ENCODE measurements around the gene TFCP2L1.

Gene TFCP2L1

GRCh38 chr2:121256720-121257479, 28.1 kb downstream of the TFCP2L1 start:
- Histone ChIP-seq H3K27me3 (ENCODE audit: insufficient read depth, low read depth, severe bottlenecking) (no peaks in the 10 kb centered on the region), H3K4me3 (ENCODE audit: low read depth, low read length) (no peak overlapping the region), H3K27ac (no peak overlapping the region), H3K36me3 (no peaks in the 10 kb centered on the region), H3K9me3 (ENCODE audit: severe bottlenecking) (no peaks in the 10 kb centered on the region)
- TF ChIP-seq CTCF (IDR thresholded peaks at IDR 0.05; ENCODE audit: low read depth, low read length): no peak
- DNase-seq: no peak

- DNase-seq: no peak
- no peak for TF ChIP-seq CTCF (IDR thresholded peaks at IDR 0.05; ENCODE audit: low read depth, low read length)
Observed at GRCh38 chr2:121255358-121255757, 29.6 kb downstream of the TFCP2L1 start.

GRCh38 chr2:121254748-121255147, 30.3 kb downstream of the TFCP2L1 start:
- Histone ChIP-seq H3K4me3 (ENCODE audit: low read depth, low read length) (no peak overlapping the region), H3K27ac (no peak overlapping the region), H3K9me3 (ENCODE audit: severe bottlenecking) (no peaks in the 10 kb centered on the region), H3K36me3 (no peaks in the 10 kb centered on the region), H3K27me3 (ENCODE audit: insufficient read depth, low read depth, severe bottlenecking) (no peaks in the 10 kb centered on the region)
- TF ChIP-seq CTCF (IDR thresholded peaks at IDR 0.05; ENCODE audit: low read depth, low read length): no peak
- DNase-seq: no peak

More at GRCh38 chr2:121255358-121255757, 29.6 kb downstream of the TFCP2L1 start:
- Histone ChIP-seq H3K9me3 (ENCODE audit: severe bottlenecking) (no peaks in the 10 kb centered on the region), H3K36me3 (no peaks in the 10 kb centered on the region), H3K27ac (no peak overlapping the region), H3K27me3 (ENCODE audit: insufficient read depth, low read depth, severe bottlenecking) (no peaks in the 10 kb centered on the region), H3K4me3 (ENCODE audit: low read depth, low read length) (no peak overlapping the region)

GRCh38 chr2:121253674-121254240, 31.2 kb downstream of the TFCP2L1 start:
- no peaks in the 10 kb centered on the region for H3K9me3 ChIP-seq (ENCODE audit: severe bottlenecking)
- TF ChIP-seq CTCF (IDR thresholded peaks at IDR 0.05; ENCODE audit: low read depth, low read length): no peak
- no peak overlapping the region for H3K27ac ChIP-seq
- DNase-seq: no peak
- no peak overlapping the region for H3K4me3 ChIP-seq (ENCODE audit: low read depth, low read length)
- peaks cover under 1% of the 10 kb centered on the region; the same call in 1 of the 2 replicates for H3K36me3 ChIP-seq
- H3K27me3 ChIP-seq (ENCODE audit: insufficient read depth, low read depth, severe bottlenecking): no peaks in the 10 kb centered on the region

- H3K9me3 ChIP-seq (ENCODE audit: severe bottlenecking): no peaks in the 10 kb centered on the region
Observed at GRCh38 chr2:121253021-121253673, 31.9 kb downstream of the TFCP2L1 start.

More at GRCh38 chr2:121253021-121253673, 31.9 kb downstream of the TFCP2L1 start:
- TF ChIP-seq CTCF (IDR thresholded peaks at IDR 0.05; ENCODE audit: low read depth, low read length): no peak
- no peak for DNase-seq
- Histone ChIP-seq H3K27me3 (ENCODE audit: insufficient read depth, low read depth, severe bottlenecking) (no peaks in the 10 kb centered on the region), H3K36me3 (peaks cover 3% of the 10 kb centered on the region; the same call in 1 of the 2 replicates), H3K27ac (no peak overlapping the region), H3K4me3 (ENCODE audit: low read depth, low read length) (no peak overlapping the region)
